EL (cell line): ENCODE data around the gene SLC25A26.

Experiments
- DNase-seq: peaks from one replicate; pipeline ENCODE4 v3.0.0-alpha.2; 2016

SLC25A26 gene

GRCh38 chr3:66399529-66400232 lies 178.9 kb downstream of the SLC25A26 start:
- no peak for DNase-seq

GRCh38 chr3:66400411-66401156 lies 179.8 kb downstream of the SLC25A26 start:
- no peak for DNase-seq

- no peak for DNase-seq
Measured at GRCh38 chr3:66401157-66401550, 180.4 kb downstream of the SLC25A26 start.

GRCh38 chr3:66401675-66402491 lies 181.1 kb downstream of the SLC25A26 start:
- DNase-seq, result no peak

GRCh38 chr3:66402596-66403290 lies 181.9 kb downstream of the SLC25A26 start:
- no peak for DNase-seq

- peak; percentile 18 for DNase-seq
Measured at GRCh38 chr3:66403323-66403990, 182.7 kb downstream of the SLC25A26 start.

- no peak for DNase-seq
Measured at GRCh38 chr3:66404197-66404596, 183.4 kb downstream of the SLC25A26 start.

- no peak for DNase-seq
Measured at GRCh38 chr3:66404903-66405700, 184.3 kb downstream of the SLC25A26 start.

- peak; percentile 90 for DNase-seq
Measured at GRCh38 chr3:66405701-66406091, 184.9 kb downstream of the SLC25A26 start.

GRCh38 chr3:66406163-66406562 lies 185.4 kb downstream of the SLC25A26 start:
- DNase-seq, result no peak

- no peak for DNase-seq
Measured at GRCh38 chr3:66406831-66407610, 186.2 kb downstream of the SLC25A26 start.

GRCh38 chr3:66407611-66408218 lies 186.9 kb downstream of the SLC25A26 start:
- peak; percentile 51 for DNase-seq

GRCh38 chr3:66409771-66410754 lies 189.3 kb downstream of the SLC25A26 start:
- DNase-seq, result no peak

- DNase-seq, result no peak
Measured at GRCh38 chr3:66410976-66411375, 190.2 kb downstream of the SLC25A26 start.

GRCh38 chr3:66411474-66411873 lies 190.7 kb downstream of the SLC25A26 start:
- no peak for DNase-seq

- DNase-seq, result no peak
Measured at GRCh38 chr3:66411961-66412887, 191.4 kb downstream of the SLC25A26 start.

GRCh38 chr3:66413151-66413751 lies 192.4 kb downstream of the SLC25A26 start:
- DNase-seq, result peak; percentile 93
